ENCODE measurements around the gene METTL1.

METTL1 gene

GRCh38 chr12:57766464-57767304 is 5.2 kb downstream of the METTL1 start, which contains the start of gene CYP27B1:
CYP27B1 (minus strand) TSS chr12:57767078; CDS start chr12:57767041, 37 bp downstream.
- DNase-seq = no peak

- no peak for DNase-seq
These were observed 6.0 kb downstream of the METTL1 start for GRCh38 chr12:57765698-57766463.

DNA sequence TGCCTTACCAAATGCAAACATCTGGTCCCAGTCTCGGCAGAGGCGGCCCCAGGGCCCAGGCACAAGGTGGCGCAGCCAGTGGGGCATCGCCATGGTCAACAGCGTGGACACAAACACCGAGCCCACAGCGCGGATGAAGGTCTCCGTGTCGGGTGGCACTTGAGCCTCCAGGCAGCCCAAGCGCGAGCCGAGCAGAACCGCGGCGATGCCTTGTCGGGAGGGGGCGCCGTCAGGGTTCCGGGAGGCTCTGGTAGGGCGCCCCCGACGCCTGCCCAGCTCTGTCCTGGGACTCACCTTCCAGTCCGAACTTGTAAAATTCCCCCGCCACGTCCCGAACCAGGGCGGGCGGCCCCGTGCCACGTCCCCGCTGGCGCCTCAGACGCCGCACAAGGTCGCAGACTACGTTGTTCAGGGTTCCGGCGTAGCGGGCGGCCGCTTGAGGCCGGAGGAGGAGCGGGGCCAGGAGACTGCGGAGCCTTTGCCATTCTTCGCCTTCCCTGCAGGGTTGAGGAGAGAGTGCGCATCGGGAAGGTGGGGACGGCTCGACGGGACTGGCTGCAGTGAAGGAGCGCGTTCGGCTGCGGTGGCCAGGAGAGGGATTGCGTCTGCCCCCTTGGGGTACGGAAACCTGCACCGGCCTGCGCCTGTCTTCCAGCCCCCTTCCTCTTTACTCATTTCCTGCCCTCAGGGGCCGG is 6.8 kb downstream of the METTL1 start:
- no peak for DNase-seq

DNA sequence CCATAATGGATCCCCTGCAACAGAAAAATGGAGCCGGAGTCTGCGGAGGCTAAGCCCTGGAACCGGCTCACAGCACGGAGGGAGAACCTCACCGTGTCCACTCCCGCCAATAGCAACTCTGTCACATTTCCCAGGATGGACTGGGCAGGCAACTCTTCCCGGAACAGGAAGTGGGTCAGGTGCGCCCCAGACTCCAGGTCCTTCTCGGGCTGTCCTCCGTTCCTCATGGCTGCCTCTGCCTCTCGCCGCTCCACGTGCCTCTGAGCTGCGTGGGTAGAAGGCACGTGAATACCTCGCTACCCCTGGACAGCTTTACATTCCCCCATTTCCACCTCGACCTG is 7.3 kb downstream of the METTL1 start:
- DNase-seq = no peak

- no peak for DNase-seq
These were observed 7.8 kb downstream of the METTL1 start for GRCh38 chr12:57763881-57764661.

- DNase-seq = no peak
These were observed 9.4 kb downstream of the METTL1 start for GRCh38 chr12:57762463-57762862.

GRCh38 chr12:57761391-57761998 is 10.4 kb downstream of the METTL1 start:
- no peak for DNase-seq

- DNase-seq = no peak
These were observed 11.4 kb downstream of the METTL1 start for GRCh38 chr12:57760347-57760982.

DNA sequence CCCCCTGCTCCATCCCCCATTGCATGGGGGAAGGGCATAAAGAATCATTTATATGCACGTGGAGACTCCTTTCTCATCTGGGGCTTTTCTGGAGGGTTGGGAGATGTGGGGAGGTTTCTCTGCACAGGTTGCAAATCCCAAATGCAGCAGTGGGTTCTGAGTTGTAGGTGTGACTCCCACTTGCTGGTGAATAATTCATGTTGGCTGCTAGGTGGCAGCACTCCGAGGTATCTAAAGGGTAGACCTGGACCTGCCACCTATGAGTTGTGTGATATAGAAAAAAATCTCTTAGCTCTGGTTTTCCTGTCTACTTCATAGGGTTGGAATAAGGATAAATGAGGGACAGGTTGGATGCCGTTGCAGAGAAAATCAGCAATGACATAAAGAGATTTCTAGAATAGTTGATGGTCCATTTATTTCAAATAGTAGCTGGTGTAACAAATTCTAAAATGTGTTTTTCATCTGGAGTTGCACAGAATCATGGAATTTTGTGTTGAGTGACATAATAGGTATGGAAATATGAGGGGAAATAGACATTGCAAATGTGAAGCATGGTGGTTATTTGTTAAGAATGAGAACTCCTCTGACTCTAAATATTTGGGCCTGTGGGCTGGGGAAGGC is 12.4 kb downstream of the METTL1 start:
- DNase-seq = no peak

- no peak for DNase-seq
These were observed 13.1 kb downstream of the METTL1 start for GRCh38 chr12:57758552-57759359.

- DNase-seq = no peak
These were observed 14.1 kb downstream of the METTL1 start for GRCh38 chr12:57757771-57758170.

GRCh38 chr12:57756406-57757341 is 15.2 kb downstream of the METTL1 start:
- no peak for DNase-seq

GRCh38 chr12:57755454-57756372 is 16.2 kb downstream of the METTL1 start:
- DNase-seq = no peak

DNA sequence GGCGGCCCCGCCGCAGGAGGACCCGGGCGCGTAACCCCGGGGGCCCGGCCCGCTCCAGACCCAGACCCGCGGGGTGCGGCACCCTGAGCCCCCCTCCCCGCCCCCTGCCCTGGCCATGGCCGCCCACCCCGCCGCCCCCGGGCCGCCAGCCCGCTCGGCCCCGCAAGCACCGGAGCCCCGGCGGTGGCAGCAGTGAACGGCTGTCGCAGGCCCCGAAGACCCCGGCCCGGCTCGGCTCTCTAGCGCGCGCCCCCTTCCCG is 16.8 kb downstream of the METTL1 start:
- DNase-seq = no peak

DNA sequence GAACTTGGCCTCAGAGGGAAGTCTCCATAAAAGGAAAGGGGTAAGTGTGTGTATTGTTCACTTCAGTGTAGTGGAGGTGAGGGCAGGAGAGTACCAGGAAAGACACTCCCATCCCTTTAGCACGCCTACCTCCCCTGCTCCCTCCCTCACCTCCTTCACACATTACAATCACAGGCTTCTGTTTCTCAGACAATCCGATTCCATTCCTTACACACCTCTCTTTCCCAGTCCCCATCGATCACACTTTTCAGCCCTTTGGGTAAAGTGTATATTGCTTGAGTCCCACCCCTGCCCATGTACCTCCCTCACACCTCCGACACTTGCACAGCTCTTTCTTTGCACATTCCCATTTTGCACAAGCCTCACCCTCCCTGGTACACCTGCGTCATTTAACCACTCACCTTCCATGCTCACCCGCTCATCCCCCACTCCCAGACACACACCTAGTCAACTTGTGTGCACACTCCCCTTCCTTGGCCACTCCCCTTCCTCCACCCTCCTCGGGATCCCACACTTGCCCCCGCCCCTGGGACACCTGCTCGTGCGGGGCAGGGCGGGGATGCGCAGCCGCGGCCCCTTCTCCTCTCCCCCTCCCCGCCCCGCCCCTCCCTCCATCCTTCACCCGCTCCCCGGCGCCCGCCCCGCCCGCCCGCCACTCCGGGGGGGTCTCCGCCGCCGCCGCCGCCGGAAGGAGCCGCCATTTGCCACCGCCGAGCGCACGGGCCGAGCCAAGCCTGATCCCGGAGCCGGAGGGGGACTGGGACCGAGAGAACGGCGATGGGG is 17.3 kb downstream of the METTL1 start, which contains the start of gene MARCHF9:
Gene MARCHF9, plus strand, starts transcription at position 693 of the 783 bp plus-strand sequence. CDS start 426 bp downstream, outside the sequence.
- peak; percentile 56 for DNase-seq

- no peak for DNase-seq
These were observed 18.1 kb downstream of the METTL1 start for GRCh38 chr12:57753756-57754337.

DNA sequence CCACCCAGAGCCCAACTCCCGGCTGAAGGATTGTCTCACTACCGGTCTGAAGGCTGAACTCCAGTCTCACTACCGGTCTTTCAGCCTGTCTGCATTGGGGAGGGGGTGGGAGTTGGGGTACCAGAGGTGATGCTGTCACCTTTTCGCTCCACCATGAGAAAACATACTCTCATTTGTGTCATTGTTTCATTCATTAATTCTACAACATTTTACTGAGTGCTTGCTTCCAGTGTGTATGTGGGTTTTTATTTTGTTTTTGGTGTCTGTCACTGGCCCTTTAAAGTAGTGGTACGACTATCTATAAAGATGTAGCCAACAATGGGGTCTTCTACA is 19.3 kb downstream of the METTL1 start:
- no peak for DNase-seq
